HL-60 (cell line): Measurements from ENCODE around the gene XNDC1N.

Experiments used
- CTCF ChIP-seq: IDR thresholded peaks from one replicate; pipeline ENCODE4 v1.5.1; 2011; ENCODE audit warnings: low read length, control low read depth, inconsistent platforms; ENCODE audit not compliant: insufficient read depth
- POLR2AphosphoS5 ChIP-seq: IDR thresholded peaks from 2 replicates; pipeline ENCODE4 v1.6.1; 2012; ENCODE audit warnings: low read depth
- TF ChIP-seq, protein P1 (sequence below): IDR thresholded peaks from 2 replicates; pipeline ENCODE4 v1.6.1; 2012; ENCODE audit warnings: low read depth; ENCODE audit not compliant: insufficient replicate concordance

DNA sequence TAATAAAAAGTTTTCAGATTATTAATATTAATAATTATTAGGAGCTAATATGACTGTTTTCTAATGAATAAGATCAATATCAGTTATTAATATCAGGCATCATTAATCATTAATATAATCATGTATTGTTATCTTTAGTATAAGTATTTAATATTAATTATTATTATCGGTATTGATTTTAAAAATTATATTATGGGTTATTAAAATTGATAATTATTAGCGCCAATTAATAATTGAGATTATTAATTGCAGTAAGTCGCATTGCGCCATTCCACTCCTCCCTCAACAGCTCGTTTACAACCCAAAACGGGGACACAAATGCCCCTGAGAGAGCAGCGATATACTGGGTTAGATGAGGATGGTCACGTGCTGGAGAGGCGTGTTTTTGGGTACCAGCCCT, 20.2 kb downstream of the XNDC1N start:
- TF ChIP-seq CTCF (no peak), POLR2AphosphoS5 (no peak)
- TF ChIP-seq, protein P1, sequence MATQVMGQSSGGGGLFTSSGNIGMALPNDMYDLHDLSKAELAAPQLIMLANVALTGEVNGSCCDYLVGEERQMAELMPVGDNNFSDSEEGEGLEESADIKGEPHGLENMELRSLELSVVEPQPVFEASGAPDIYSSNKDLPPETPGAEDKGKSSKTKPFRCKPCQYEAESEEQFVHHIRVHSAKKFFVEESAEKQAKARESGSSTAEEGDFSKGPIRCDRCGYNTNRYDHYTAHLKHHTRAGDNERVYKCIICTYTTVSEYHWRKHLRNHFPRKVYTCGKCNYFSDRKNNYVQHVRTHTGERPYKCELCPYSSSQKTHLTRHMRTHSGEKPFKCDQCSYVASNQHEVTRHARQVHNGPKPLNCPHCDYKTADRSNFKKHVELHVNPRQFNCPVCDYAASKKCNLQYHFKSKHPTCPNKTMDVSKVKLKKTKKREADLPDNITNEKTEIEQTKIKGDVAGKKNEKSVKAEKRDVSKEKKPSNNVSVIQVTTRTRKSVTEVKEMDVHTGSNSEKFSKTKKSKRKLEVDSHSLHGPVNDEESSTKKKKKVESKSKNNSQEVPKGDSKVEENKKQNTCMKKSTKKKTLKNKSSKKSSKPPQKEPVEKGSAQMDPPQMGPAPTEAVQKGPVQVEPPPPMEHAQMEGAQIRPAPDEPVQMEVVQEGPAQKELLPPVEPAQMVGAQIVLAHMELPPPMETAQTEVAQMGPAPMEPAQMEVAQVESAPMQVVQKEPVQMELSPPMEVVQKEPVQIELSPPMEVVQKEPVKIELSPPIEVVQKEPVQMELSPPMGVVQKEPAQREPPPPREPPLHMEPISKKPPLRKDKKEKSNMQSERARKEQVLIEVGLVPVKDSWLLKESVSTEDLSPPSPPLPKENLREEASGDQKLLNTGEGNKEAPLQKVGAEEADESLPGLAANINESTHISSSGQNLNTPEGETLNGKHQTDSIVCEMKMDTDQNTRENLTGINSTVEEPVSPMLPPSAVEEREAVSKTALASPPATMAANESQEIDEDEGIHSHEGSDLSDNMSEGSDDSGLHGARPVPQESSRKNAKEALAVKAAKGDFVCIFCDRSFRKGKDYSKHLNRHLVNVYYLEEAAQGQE: no peak
